HG02840 (cell line): ENCODE measurements around the gene EMC1.
"Not testable (repeated sequence)": the region's sequence is repeated elsewhere in the genome, so short reads cannot be mapped to it uniquely, and the experiment has no call there.

Experiments used
- ATAC-seq: cut with Tn5 transposase; IDR thresholded peaks from one replicate; pipeline ENCODE4 v1.9.1; 2021; ENCODE audit warnings: mild to moderate bottlenecking, moderate library complexity, moderate number of reproducible peaks; ENCODE audit not compliant: unreplicated experiment, low FRiP score

EMC1 gene

GRCh38 chr1:19251305-19252196 is at the start of gene EMC1, which contains the start of gene MRTO4:
EMC1 (minus strand) TSS chr1:19251524; CDS start chr1:19251509, 15 bp downstream.
MRTO4 (plus strand) TSS chr1:19251805; CDS start chr1:19251836, 31 bp downstream.
- peak; percentile 88 for ATAC-seq

GRCh38 chr1:19300211-19300610 is 48.9 kb upstream of the EMC1 start:
- no peak for ATAC-seq

- no peak for ATAC-seq
These were observed 43.3 kb upstream of the EMC1 start for GRCh38 chr1:19294638-19295037.

GRCh38 chr1:19289244-19289643 is 37.9 kb upstream of the EMC1 start:
- ATAC-seq: no peak

GRCh38 chr1:19288324-19289241 is 37.3 kb upstream of the EMC1 start, which contains the start of gene AKR7A3:
AKR7A3 (minus strand) TSS chr1:19288770; CDS start chr1:19288709, 61 bp downstream.
- not testable (repeated sequence) for ATAC-seq

- no peak for ATAC-seq
These were observed 36.3 kb upstream of the EMC1 start for GRCh38 chr1:19287436-19288185.

GRCh38 chr1:19285807-19286206 is 34.5 kb upstream of the EMC1 start:
- ATAC-seq: not testable (repeated sequence)

GRCh38 chr1:19285366-19285765 is 34.0 kb upstream of the EMC1 start:
- not testable (repeated sequence) for ATAC-seq

- ATAC-seq: no peak
These were observed 33.6 kb upstream of the EMC1 start for GRCh38 chr1:19284881-19285280.

- ATAC-seq: no peak
These were observed 32.6 kb upstream of the EMC1 start for GRCh38 chr1:19283891-19284290.

GRCh38 chr1:19274636-19275035 is 23.3 kb upstream of the EMC1 start:
- ATAC-seq: no peak

GRCh38 chr1:19273844-19274531 is 22.7 kb upstream of the EMC1 start:
- not testable (repeated sequence) for ATAC-seq

GRCh38 chr1:19273106-19273843 is 22.0 kb upstream of the EMC1 start:
- ATAC-seq: no peak

- ATAC-seq: no peak
These were observed 20.7 kb upstream of the EMC1 start for GRCh38 chr1:19272064-19272463.

GRCh38 chr1:19270343-19270730 is 19.0 kb upstream of the EMC1 start:
- ATAC-seq: not testable (repeated sequence)

GRCh38 chr1:19269427-19270342 is 18.4 kb upstream of the EMC1 start:
- ATAC-seq: not testable (repeated sequence)

GRCh38 chr1:19268445-19268844 is 17.1 kb upstream of the EMC1 start:
- no peak for ATAC-seq

GRCh38 chr1:19262744-19263143 is 11.4 kb upstream of the EMC1 start:
- ATAC-seq: no peak
